HG03135 (cell line): ENCODE data around the gene COQ10B.
"Not testable (repeated sequence)": the region's sequence is repeated elsewhere in the genome, so short reads cannot be mapped to it uniquely, and the experiment has no call there.

Source experiments
- ATAC-seq: cut with Tn5 transposase; IDR thresholded peaks from one replicate; pipeline ENCODE4 v1.9.1; 2021; ENCODE audit warnings: mild to moderate bottlenecking, moderate library complexity; ENCODE audit not compliant: unreplicated experiment

The COQ10B gene

DNA sequence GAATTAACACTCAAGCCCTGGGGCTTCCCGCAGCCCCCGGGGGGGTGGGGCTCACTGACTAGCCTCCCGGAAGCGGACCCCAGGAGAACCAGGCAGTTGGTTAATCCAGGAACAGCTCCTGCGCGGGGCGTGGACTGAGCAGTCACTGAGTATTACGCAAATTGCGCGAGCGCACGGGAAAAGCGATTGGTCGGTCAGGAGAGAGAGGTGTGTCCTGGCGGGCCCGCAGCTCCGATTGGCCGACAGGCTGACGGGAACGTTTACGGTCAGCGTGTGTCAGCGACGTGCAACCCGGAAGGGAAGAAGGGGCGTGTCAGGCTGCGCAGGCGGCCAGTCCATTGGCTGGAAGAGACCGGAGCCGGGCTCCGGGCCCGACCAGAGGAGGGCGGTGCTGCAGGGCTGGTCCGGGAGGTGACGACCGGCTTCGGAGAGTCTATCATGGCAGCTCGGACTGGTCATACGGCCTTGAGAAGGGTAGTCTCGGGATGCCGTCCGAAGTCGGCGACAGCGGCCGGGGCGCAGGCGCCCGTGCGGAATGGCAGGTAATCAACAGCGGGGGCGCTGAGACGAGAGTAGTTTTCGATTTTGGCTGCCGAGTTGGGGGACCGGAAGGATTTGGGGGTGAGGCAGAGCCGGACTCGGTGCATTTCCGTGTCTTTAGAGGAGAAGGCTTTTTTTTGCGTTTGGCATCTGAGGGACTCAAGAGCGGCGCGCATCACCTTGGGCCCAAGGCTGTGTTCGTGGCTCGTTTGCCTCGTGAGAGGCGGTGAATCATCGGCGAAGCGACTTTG lies at the start of gene COQ10B:
COQ10B (plus strand) TSS at position 430 of the 791 bp plus-strand sequence; CDS start at position 439, 9 bp downstream.
- peak; percentile 93 for ATAC-seq

DNA sequence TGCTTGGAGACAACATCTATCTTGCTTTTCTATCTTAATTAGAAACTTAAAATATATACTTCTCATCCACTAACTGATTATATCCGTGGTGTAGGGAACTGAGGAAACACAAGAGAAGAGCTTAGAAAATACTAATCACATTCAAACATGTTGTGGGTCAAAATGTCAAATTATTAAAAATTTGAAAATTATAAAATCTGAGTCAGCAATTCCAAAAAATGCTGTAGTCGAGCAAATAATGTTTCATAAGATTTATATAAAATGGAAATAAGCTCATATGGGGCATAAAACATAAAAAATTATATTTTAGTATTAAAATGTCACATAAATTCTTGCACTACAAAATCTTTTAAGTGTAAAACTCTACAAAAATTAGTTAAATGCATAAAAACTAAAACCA lies 47.8 kb upstream of the COQ10B start:
- ATAC-seq = no peak

DNA sequence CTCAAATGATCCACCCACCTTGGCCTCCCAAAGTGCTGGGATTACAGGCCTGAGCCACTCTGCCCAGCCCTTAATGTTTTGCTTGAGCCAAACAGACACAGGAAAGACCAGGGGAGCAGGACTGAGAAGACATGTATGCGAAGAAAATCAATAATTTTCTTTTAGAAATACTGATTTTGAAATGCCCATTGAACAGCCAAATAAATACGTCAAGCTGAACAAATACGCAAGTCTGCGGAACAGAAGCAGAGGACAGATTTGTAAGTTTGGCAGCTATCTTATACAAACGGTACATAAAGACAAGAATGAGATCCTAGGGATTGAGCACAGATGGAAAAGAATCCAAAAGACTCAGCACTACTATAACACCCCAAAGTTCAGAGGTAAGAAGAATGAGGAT lies 39.3 kb upstream of the COQ10B start:
- no peak for ATAC-seq

DNA sequence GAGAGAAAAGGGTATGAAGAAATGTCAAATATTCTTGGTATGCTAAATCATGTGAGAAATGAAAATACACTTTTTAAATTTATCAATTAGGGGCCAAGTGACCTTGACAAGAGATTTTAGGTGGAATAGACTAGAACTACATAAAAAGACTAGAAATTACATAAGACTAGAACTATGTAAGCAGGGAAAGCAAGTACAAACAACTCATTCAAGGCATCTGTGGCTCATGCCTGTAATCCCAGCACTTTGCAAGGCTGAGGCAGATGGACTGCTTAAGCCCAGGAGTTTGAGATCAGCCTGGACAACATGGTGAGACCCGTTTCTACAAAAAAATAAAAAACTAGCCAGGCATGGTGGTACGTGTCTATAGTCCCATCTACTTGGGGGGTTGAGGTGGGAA lies 38.8 kb upstream of the COQ10B start:
- ATAC-seq = no peak

DNA sequence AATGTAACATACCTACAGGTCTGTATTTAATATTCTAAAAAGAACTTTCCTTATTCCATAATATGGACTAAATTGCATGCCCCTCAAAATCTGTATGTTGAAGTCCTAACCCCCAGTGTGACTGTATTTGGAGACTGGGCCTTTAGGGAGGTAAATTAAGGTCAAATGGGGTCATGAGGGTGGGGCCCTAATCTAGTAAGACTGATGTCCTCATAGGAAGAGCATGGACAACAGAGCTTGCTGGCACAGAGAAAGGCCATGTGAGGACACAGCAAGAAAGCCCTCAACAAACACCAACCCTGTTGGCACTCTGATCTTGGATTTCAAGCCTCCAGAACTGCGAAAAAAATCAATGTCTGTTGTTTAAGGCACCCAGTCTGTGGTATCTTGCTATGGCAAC lies 37.1 kb upstream of the COQ10B start:
- no peak for ATAC-seq

DNA sequence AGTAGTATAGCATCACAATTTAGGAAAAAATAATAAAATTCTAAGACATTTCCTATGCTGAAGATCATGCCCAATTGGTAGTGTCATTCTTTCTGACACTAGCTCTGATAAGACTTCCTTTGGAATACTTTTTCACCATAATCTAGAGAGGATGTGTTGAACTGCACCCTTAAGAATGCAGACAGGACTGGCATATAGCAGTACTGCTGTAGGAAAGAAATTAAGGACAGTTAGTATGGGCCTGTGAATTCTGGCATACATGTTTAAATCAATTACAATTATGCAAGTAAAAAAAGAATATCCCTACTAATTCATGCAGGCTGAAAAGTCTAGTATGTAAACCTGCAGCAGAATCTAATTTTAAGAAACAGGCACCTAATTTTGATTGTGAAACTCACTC lies 33.9 kb upstream of the COQ10B start:
- ATAC-seq = no peak

DNA sequence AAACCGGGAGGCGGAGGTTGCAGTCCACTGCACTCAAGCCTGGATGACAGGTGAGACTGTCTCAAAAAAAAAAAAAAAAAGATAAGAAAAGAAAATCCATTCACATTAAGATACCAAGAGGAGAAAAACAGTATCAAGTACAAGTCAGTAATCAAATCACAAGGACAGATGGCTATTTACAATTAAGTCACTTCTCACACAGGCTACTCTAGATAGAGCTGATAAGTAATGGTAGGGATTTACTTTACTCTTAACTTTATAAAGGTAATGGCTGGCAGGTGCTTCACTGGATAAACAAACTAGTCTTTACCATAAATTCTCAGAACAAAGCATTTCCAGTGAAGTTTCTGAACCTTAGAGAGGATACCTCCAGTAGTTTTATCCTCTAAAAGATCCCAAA lies 30.0 kb upstream of the COQ10B start:
- ATAC-seq = no peak

DNA sequence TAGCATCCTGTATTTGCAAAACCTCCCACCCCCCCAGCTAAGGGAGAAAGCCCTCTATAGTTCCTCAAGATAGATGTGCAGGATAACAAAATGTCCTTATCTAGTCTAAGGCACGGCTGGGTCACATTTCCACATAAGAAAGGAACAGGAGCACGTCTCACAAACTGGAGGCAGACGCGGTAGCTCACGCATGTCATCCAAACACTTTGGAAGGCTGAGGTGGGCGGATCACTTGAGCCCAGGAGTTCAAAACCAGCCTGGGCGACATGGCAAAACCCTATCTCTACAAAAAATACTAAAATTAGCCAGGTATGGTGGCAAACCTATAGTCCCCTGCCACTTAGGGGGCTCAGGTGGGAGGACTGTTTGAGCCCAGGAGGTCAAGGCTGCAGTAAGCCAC lies 27.8 kb upstream of the COQ10B start:
- ATAC-seq = no peak

DNA sequence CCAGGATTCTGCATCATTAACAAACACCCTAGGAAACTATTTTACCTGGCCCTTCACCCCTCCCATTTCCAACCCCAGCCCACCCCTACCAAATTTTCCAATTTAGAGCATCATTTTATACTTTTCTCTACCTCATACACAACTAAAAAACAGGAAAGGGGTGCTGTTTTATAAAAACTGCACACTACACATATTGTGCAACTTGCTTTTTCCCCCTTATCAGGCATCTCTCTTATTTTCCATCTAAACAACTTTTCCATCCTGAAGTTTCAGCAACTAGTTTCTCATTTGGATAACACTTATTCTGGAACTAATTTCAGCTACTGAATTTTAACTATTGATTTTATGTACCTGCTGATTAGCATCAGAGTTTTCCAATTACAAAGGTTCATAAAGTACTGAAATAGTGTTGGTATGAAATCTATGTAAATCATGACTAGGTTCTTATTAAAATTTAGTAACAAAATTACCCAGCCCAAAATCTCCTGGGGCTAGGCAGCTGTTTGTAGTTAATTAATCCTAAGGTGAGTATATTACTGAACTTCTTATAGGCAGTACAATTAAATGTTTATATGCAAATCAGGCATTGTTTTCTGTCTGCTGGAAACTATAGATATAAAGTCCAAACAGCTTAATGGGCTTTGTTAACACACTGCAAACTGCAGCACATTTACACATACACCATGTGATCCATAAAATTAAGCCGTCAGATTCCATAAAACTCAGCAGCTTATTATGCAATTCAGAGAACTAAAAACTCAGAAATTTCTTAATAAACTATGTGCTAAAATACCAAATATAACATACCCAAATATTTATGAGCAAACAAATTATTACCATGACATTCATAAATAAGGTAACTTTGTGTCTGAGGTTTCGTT lies 26.4 kb upstream of the COQ10B start:
- no peak for ATAC-seq

DNA sequence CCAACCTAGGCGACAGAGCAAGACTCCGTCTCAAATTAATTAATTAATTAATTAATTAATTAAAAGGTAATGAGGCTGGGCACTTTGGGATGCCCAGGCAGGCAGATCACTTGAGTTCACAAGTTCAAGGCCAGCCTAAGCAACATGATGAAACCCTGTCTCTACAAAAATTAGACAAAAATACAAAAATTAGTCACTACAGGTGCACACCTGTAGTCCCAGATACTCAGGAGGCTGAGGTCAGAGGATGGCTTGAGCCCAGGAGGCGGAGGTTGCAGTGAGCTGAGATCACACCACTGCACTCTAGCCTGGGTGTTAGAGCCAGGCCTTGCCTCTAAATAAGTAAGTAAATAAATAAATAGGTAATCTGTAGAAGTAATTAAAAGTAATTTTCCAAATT lies 25.4 kb upstream of the COQ10B start:
- ATAC-seq = no peak

DNA sequence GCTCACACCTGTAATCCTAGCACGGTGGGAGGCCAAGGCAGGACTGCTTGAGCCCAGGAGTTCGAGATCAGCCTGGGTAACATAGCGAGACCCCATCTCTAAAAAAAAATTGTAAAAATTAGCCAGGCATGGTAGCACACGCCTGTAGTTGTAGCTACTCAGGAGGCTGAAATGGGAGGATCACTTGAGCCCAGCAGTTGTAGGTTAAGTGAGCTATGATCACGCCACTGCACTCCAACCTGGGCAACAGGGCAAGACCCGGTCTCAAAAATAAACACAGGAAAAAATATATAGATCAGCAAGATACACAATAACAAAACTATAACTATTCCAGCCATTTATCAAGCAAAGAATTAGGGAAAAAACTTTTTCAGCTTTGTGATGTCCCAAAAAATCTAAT lies 21.5 kb upstream of the COQ10B start:
- ATAC-seq = no peak

DNA sequence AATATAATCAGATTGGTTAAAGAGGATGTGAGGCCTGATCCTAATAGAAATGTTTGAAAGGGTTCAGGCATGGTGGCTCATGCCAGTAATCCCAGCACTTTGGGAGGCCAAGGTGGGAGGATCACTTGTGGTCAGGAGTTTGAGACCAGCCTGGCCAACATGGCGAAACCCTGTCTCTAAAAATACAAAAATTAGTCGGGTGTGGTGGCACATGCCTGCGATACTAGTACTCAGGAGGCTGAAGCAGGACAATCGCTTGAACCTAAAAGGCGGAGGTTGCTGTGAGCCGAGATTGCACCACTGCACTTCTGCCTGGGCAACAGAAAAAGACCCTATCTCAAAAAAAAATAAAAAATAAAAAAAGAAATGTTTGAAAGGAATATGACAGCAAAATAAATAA lies 20.8 kb upstream of the COQ10B start:
- not testable (repeated sequence) for ATAC-seq

DNA sequence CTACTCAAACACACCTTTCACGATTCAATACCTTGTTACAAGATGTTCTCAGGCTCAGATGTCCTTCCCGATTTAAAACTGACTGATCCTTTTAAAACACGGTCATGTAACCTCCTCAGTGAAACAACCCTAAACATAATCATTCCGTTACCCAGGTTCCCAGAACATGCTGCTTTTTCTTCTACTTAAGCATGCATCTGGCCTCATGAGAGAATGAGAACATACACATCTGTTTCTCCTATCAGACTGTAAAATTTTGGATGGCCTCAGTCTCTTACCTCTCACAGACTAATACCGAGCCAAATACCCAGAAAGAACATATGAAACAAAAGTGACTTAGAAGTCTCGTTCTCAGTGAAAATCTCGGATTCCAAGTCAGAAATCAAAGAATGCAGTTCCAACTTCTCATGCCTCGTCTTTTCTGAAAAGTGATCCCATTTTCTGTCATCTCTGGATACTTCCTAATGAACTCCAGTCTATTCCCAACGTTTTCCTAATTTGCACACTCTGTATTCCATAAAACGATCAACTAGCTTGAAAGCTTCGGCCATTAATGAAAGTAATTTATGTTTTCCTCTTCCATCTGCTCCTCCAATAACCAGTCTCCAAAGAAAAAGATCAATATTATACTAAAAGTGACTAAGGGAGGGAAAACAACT lies 19.4 kb upstream of the COQ10B start:
- ATAC-seq = no peak

DNA sequence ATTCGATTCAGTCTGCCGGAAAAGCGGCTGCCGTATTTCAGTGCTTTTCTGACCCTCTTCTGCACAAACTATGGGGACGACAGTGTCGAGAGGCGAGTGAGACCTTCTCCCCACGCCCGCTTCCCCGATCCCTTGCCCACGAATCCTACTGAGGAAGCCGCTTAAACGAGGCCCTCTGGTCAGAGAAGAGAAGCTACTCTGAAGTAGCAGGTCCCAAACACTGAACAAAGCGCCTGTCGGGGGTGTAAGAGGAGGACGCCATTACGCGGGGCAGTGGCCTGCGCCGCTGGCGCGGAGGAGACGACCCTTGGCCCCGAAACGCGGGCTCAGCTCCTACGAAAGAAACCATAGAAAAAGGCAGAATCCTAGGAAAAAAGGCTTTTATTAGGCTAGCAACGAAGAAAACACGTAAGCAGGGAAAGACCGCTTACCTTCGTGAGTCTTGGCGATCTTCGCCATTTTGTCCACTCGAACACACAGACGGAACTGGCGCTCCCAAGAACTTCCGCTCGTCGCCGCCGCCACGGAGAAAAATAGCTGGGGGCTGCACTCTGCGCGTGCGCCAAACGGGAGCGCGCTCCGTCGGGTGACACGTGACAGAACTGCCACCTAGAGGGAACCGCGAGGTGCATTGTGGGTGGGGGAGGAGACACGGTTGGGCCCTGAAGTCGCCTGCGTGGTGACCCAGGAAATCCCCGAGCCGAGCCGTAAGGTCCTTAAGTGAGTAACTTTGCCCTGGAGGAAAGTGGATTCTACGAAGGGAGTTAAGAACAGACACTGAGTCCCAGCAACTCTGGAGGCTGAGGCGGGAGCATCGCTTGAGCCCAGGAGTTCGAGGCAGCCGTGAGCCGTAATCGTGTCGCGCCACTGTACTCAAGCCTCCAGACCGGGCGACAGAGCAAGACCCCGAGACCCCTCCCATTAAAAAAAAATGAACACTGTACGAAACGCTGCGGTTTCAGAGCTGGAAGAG lies 18.5 kb upstream of the COQ10B start, which contains the start of gene SF3B1:
SF3B1 (minus strand) TSS at position 488 of the 973 bp plus-strand sequence; CDS start at position 459, 29 bp downstream.
- ATAC-seq = peak; percentile 95

DNA sequence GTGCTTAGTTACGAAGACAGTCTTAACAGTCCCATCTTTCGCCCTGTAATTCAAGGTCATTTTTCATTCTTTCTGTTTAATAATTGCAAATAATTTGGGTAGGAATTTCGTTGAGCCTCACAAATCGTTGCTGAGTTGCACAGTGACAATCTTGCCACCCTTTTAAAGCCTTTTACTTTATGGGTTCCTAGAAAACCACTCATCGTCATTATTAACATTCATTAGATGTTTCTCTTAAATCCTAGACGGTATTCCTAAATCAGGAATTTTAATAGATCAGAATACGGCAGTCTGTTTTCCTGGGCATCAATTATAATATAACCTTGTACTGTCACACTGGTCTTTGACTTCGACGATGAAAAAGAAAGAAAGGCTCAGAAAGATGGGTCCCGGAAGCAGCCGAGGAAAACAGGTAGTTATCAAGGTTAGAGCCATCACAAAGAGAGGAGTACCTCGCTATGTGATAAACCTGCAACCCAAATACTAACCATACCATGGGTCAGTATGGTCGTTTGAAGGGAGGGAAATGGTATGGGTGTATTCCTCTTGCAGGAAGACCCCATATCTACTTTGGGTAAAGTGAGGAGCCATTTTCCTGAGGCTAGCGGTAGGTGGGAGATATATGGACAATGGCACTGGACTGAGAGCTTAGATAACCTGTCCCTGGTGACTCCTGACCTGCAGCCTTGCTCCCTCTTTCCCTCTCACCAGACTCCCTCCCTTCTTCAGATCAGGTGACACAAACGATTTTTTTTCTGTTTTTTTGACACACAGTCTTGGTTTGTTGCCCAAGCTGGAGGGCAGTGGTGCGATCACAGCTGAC lies 17.5 kb upstream of the COQ10B start:
- ATAC-seq = peak; percentile 2

DNA sequence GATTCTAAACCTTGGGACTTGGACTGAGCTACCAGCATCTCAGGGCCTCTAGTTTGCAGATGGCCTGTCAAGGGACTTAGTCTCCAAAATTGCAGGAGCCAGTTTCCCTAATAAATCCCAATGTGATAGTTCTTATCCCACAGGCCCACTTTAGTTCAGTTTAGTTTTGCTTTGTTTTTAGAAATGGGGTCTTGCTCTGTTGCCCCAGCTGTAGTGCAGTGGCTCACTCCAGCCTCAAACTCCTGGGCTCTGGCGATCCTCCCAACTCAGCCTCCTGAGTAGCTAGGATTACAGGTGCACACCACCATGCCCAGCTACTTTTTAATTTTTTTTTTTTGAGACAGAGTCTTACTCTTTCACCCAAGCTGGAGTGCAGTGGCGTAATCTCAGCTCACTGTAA lies 16.0 kb upstream of the COQ10B start:
- no peak for ATAC-seq

DNA sequence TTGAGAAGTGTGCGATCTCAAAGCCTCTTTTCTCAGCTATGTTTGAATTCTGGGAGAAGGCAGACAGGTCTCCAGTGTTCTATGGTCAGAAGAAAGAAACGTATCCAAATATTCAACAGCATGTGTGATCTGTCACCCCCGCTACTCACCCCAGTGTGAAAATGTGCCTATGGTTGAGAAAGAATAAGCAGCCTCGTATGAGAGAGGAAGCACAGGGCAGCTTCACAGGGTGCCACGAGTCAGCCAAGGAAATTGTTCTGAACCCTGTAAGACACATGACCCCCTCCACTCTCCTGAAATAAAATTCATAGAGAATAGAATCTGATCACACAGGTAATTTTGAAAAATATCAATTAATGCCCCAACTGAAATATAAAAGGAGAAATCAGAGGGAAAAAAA lies 10.5 kb upstream of the COQ10B start:
- ATAC-seq = no peak

DNA sequence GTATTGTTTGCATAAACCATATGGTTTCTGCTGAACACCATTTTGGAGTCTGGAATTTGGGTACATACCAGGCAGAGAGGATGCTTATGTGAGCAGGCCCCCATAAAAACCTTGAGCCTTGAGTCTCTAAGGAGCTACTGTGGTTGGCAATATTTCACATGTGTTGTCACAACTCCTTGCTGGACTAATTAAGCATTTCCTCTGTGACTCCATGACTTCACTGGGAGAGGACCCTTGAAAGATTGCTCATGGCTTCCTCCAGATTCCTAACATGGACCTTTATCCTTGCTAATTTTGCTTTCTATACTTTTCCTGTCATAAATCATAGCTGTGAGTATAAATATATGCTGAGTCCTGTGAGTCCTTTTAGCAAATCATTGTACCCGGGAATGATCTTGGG lies 7.6 kb upstream of the COQ10B start:
- ATAC-seq = no peak

DNA sequence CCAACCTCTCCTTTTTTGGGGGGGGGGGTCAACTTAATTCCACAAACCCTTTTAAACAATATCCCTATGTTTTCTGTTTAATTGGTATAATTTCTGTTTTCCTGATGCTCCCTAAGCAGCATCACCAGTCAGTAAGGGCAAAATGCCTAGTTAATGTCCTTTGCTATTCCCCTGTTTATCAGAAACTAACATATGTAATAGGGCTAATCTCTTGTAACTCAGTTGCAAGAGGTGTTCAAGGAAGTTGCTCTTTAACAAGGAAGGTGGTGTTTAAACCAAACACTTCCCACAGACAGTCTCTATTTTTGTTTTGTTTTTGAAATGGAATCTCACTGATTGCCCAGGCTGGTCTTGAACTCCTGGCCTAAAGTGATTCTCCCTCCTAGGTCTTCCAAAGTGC lies 6.5 kb upstream of the COQ10B start:
- no peak for ATAC-seq
